Activated CD4-positive, alpha-beta T cell treated with anti-CD3 and anti-CD28 coated beads, Interleukin-2, Interleukin-4, amounts not matched to agents 100 ng/mL and 50 ng/mL, durations not matched to agents 16 hours and 8 hours (primary cell): ENCODE results near the gene IFIH1.

ENCODE experiments used
- DNase-seq: peaks from one replicate; pipeline ENCODE4 v3.0.0-alpha.2; 2020; ENCODE audit warnings: low spot score

The IFIH1 gene

DNA sequence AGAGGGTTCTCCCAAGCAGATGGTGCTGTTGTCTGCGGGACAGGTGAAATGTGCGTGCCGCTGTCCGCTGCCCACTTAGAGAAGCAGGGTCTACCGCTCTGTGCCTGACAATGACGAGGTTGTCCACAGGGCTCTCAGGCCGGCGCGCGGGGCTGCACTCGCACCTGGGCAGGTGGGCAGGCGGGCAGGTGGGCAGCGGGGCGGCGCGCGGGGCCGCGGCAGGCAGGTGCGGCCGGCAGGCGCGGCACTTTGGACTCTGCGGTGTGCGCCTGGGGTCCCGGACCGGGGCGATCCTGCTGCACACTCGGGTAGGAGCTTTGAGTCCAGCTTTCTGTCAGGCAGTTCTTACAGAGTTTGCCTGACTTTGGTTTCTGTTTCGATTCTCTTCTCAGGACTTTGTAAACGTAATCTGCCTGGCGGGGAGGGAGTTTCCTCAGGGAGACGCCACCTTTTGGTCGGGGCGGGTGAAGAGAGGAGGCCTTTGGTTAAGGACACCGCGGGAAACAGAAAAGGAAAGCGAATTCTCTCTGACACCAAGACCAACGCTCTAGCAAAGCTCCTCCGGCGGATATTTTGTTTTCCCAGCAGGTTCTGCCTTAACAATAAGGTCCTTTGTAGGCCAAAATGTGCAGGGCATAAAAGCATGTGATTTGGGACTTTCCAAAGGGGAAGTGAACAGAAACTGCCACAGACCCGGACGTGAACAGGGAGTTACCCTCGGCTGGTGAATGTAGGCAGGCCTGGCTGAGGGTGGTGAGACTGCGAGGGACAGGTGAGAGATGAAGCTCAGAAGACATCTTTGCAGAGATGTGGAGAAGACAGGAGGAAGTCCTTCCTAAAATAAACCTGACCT is at the start of gene IFIH1:
IFIH1 (minus strand) TSS at position 357 of the 853 bp plus-strand sequence. CDS start 377 bp downstream, outside the sequence.
- peak; percentile 89 for DNase-seq

DNA sequence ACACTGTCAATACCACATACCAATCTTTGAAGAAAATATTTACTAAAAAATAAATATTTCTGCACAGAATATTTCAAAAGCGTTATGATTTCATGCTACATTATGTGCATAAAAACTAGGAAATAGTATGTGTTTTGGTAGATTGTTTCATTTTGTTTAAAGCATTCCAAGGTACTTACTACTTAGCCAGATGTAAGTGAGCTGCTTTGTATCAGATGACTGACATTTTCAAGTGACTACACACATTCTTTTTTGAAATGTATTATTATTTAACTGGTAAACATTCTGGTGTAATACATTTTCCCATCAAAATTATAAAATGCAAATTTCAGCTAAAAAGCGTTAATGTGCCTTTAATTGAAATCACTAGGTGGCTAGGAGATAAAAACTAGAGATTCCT is 46.9 kb upstream of the IFIH1 start:
- DNase-seq, result no peak

DNA sequence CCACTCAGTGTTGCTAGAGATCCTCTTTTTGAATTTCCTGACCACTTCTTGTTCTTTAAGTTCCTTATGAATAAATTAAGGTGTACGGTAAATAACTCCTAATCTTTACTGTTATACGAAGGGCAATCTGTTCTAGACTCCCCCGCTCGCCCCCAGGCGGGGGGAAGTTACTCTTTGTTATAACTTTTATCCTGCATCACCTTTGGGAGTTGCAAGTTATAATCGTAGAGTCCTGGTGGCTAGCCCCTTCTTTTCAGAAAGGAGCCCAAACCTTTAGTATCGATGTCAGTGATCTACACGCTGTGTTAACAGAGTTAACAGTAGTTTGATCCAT is 26.1 kb upstream of the IFIH1 start:
- no peak for DNase-seq

DNA sequence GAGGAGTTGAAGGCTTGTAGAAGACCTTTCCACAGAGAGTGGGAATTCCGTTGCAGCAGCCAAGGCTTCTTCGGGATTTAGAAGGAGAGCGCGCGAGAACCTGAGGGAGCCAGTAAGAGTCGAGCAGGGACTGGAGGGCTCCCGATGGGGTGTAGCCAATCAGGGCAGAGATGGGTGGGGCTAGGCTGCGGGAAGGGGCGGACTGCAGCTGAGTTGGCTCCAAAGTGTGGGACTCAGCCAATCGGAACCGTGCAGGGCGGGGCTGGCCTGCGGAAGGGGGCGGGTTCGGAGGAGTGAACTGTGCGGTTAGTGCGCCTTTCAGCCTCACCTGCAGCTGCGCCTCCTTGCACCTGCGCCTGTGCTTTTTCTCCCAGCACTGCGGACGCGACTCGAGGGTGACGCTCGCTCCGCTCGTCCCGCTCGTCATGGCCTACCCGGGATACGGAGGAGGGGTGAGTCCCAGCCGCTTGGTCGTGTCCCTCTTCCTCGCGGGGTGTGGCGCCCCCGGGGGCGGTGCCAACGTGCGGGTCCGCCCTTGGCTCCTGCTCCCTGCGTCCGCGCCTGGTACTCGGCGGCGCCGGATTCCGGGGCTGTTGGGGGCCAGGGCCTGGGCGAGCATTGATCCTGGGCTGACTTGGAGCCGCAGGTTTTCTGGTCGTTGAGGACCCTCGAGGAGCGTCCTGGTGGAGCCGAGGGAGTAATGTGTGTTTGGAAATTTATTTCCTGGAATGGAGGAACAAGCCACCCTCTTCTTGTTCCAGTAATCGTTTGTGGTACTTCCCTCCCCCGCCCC is 25.5 kb upstream of the IFIH1 start, which contains the start of gene GCA:
GCA (plus strand) TSS at position 309 of the 793 bp plus-strand sequence; CDS start at position 426, 117 bp downstream.
- peak; percentile 95 for DNase-seq

DNA sequence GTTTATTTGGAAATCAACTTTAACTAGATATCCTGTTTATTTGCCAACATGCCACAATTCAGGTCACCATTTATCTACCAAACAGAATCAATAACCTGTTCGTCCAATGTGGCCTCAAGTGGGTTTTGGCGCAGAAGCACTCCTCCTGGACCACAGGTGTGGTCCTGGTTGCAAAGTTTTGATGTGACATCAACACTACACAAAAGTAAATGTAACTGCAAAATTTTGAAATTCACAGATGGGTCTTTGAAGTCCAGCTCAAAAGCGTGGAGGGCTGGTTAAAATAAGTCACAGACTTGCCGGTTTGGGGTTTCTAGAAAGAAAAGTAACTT is 25.0 kb upstream of the IFIH1 start:
- no peak for DNase-seq

DNA sequence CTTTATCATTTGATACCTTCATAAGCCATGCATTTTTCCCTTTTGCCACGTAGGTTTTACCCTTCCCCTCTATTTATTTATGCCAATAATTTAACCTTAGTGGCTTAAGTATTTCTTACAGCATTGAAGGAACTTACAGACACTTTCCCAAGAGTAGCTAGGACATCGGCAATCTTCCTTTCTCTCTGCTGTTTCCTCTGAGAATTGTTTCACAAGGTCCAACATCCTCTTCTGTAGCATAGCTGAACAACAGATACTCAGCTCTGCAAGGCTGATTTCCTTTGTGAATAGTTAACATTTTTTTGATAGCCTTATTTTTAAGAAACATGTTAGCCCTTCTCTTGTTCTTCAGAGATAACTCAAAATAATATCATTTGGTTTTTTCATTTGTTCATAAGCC is 24.4 kb upstream of the IFIH1 start:
- DNase-seq, result no peak

DNA sequence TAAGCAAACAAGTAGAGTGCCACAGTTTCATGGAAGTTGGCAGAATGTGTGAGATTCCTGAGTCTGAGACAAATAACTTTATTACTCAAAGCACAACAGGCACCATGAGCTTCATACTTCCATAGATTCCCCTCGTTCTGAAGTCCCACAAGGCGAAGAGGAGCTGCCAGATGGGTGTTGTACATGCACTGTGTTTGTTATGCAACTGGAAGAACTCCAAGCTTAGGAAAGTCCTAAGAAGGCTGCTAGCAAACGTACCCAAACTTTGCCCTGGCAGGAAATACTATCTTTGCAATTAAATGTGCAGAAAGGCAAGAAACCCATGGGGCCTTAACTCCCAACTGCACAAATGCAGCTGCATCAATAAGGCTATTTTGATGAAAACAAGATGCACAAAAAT is 23.8 kb upstream of the IFIH1 start:
- DNase-seq, result no peak

DNA sequence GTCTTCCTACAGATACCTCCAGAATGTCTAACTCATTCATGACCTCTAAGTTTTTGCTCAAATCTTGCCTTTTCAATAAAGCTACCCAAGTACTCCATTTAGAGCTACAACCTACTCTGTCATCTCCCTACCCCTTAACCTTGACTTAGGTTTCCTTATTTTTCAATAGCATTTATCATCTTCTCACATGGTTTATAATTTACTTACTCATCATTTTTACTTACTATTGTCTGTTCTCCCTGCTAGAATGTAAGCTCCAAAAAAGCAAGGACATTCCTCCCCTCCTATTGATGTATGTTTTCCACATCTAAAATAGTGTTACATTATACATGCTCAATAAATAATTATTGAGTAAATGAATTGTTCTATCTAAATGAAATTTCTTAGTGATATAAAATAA is 22.3 kb upstream of the IFIH1 start:
- no peak for DNase-seq

DNA sequence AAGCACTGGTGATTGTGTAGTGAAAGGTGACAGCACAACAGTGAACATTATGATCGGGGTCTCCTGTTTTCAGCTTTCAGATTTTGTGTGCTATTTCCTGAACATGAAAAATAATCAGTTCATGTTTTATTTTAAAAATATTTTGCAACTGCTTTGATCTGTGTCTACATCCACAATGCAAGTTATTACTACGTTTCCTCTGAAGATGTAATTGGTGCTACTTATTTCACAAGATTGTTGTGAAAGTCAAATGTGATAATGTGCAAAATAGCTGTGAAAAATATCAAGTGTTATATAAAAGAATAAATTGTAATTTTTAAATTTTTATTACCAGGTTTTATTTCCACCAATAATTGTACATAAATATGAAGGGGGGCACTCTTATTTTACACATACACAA is 19.4 kb upstream of the IFIH1 start:
- no peak for DNase-seq

DNA sequence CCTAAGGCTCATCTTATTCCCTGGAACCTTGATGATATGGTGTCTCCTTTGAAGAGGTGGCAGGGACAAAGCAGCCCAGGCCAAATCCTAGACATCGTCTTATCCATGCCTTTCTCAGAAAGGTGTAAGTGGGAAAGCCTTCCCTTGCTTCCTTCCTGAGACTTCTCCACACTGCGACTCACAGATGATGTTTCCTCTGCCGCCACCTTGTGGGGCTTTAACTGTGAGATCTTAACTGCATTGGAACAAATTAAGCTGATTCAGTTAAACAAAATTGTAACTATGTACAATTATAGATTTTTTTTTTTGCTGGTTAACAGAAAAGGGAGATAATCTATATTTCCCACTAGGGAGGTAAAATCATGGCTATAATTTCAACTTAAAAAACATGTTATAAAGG is 15.5 kb upstream of the IFIH1 start:
- no peak for DNase-seq

DNA sequence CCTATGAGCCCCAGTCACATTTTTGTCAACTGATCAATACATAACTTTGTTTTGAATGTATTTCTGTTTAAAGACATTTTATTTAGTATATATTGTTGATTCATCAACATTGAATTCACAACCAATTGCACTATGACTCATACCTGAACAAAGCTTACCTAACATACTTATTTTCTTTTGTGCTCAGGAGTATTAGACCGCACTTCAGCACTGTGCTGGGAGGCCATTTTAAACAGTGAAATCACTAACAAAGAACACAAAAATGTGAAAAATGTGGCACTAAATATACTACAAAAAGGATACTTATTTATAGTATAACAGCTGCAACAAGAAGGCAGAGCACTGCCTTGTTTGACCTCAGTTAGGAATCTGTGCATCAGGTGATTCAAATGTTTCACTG is 12.4 kb upstream of the IFIH1 start:
- no peak for DNase-seq

DNA sequence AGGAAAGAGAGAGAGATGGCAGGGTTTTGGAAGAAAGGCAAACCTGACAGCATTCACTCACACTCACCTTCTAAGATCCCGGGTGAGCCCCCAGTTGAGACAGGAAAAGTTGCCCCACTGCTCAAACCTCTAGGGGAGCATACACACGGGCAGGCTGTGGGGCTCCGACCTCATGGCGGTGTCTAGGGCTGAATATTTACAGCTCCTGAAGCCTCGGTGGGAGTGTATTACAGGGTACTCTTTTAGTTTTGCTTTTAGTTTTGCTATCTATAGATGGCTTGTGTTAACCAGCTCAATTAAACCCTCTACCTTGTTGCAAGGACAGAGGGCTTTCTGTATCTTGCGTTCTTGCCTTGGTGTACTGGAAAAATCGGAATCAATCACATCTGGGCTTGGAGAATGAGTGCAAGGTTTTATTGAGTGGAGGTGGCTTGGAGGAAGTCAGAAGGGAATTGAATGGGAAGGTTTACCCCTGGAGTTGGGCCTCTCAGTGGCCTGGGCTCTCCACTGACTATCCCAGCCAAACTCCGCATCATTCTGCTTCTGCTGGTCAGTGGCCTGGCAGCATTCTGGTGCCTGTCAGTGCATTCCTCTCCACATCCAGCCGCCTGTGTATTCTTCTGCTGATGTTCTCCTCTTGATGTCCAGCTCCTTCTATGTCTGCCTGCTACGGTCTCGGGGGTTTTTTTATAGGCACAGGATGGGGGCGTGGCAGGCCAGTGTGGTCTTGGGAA is 10.1 kb upstream of the IFIH1 start:
- no peak for DNase-seq

DNA sequence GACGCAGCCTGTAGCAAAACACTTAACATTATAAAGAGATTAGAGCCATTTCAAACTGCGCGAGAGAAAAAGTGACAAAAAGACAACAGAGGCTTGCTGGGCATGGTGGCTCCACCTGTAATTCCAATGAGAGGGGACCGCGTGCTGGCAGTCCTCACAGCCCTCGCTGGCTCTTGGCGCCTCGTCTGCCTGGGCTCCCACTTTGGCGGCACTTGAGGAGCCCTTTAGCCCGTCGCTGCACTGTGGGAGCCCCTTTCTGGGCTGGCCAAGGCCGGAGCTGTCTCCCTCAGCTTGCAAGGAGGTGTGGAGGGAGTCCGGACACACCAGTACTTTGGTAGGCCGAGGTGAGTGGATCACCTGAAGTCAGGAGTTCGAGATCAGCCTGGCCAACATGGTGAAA is 9.3 kb upstream of the IFIH1 start:
- no peak for DNase-seq

DNA sequence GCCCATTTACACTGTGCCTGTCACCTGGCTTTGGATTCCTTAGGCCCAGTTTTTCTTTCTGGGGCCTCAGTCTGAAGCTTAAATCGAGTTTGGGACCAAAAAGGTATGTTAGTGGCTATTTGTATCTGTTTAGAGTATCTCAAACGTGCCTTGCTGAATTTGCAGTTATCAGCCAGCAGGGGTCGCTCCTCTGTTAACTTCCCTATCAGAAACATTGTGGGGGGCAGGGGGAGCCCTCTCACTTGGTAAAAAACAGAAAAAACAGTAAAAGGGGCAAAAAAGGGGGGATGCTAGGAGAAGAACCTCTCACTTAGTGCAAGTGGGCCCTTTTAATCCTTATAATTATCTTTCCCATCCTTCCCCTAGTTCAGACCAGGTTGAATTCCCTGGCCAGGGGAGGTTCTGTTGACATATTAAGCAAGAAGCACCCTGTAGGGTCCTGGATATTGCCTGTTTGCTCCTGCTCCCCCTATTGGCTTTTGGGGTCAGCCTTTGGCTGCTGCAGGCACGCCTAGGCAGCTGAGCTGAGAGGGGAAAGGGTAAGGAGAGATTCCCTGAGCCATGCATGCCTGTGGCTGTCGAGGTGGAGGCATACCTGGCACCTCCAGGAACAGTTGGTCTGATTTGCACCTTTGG is 8.8 kb upstream of the IFIH1 start:
- DNase-seq, result no peak

DNA sequence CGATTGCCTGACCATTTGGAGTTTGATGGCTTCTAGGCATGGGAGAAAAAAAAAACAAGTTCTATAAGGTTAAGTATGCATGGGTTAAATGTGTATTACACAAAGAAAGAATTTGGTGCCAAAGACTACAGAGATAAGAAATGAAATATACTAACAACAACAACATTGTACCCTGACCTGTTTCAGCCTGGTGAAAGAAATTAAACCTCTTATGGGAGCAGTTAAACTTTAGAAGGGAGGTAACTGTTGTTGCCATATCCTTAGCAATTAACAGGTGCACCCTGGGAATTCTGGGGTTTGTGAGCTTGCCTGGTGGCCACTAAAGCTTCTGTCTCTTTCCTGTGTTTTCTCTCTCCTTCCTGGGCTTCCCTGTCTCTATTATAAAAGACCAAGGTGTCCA is 6.5 kb upstream of the IFIH1 start:
- no peak for DNase-seq

DNA sequence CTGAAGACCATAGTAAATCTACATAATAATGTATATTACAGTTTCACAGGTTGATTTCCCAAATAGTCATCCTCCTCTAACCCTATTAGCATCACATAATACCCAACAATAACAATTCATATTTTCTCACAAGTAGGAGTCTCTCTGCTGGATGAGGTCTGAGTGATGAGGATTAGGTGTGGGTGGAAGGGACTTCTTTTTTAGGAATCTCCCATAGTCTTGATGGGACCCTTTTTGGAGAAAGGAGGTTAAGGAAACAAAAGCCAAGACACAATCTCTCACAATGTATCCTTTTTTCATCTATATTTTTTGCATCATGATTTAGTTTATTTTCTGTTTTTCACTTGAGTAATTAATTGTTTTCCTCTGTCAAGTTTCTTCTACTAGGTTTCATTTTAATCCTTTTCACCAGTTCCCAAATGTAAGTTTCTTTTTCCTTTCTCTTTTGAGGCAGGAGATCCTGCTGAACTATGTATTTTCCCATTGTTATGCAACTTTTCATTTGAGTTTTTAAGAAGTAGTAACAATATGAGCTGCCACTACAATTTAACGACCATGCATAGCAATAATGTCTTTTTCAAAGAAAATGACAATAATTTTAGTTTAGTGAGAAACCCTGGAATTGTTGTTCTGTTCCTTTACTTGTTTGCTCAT is 2.5 kb upstream of the IFIH1 start:
- no peak for DNase-seq

DNA sequence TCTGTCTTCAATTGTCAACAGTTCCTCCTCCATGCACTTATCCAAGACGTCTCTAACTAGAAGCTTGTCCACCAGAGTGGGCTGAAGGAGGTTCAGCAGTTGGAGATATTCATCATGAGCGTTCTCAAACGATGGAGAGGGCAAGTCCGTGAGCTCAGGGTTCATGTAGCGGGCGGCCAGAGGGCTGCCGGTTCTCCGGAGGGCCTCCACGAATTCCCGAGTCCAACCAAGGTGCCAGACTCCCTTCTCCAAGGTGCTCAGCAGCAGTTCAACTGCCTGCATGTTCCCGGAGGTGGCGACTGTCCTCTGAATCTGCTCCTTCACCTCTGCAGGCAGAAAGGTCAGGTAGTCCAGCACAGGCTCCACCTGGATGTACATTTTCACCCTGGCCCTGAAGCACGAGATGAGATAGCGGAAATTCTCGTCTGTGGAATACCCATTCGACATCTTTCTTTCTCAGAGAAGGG is 590 bp downstream of the IFIH1 start:
- DNase-seq, result peak; percentile 17

DNA sequence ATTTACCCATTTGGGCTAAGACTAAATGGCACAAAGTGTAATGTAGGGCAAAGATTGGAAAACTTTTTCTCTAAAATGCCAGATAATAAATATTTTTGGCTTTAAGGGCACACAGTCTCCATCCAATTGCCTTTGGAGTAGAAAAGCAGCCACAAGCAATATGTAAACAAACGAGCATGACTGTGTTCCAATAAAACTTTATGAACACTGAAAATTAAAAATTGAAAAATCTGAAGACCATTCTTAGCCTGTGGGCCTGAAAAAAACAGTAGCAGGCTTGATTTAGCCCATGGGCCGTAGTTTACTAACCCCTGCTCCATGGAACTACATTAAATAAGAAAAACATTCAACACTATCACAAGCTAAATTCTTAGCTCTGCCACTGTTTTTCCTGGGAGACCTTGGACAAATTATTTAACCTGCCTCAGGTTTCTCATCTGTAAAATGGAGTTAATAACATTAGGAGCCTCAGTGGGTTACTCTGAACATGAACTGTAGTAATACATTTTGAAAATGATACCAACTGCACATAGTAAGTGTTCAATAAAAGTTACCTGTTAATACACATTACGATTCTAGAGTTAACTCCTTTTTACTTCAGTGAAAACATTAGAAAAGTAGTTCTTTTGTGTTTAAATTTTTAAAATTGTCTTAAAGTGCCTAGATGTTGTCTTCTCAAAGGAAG is 1.3 kb downstream of the IFIH1 start:
- DNase-seq, result no peak

DNA sequence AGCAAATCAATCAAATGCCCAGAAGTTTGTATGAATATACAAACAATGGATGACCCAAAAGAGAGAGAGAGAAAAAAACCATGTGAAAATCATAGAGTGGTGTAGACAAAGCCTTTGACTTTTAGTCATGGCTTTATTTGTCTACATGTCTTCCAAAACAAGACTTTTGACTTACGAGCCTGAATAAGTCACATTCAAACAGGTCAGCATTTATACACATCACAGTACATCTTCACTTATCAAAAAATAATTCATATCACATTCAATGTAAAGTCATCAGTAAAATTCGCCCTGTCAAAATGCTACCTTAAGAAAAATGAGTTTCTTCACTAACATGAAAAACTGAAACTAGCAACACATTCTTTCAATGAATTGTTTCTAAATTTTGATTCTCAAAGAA is 1.9 kb downstream of the IFIH1 start:
- no peak for DNase-seq

DNA sequence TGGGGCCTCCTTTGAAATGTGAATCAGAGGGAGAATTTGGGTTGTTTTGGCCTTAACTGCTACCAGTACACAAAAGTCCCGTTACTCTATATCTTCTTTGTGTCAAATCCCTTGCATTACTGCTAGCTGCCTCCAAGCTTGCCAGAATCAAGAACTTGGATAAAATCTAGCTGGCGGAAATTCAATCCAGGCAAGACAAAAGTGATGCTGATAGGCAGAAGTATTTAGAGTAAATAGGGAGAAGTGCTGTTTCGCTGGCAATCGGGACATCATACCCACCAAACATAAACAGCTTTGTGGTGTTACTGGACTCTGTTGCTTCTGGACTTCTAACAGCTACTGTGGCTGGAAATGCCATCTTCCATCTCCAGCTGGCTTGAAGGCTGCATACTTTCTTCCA is 2.5 kb downstream of the IFIH1 start:
- no peak for DNase-seq

DNA sequence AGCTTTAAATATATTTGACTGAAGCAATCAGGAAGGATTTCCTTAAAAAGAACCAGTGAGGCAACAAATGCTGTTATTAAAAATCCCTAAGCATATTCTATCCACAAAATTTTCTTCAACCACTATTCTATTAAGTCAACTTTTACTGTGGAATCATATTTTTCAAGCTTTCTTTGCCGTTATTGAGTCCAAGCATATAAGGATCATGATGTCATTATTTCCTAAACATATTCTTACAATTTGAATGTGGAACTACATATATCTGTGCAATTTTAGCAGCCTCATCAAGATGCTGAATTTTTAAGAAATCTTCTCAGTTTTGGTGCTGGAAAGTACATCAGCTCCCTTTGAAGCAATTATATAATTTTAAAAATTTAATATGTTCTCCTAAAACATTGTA is 5.6 kb downstream of the IFIH1 start:
- DNase-seq, result no peak
